ENCODE measurements around the gene PGAM5. TPM values are rescaled to one million over a fixed set of nuclear protein-coding genes. Genes with fewer than 3 reads are reported as not detected.

PGAM5 gene
- total and polyA plus RNA-seq, 9 of the 15 experiments (the other 6 are each of a cell fraction or from before 2014, with no cell fraction given): 7.4 to 121 (median 69.5) TPM

- TF ChIP-seq ZBTB2 (IDR thresholded peaks at IDR 0.05) (peak; percentile 43; the same call in 1 of the 2 replicates), PTRF (tag; IDR thresholded peaks at IDR 0.05) (no peak)
Observed at GRCh38 chr12:132761921-132762583, 51.4 kb downstream of the PGAM5 start (continued).

GRCh38 chr12:132764231-132764630, 53.6 kb downstream of the PGAM5 start:
- Histone ChIP-seq H3K9me3 (replicated peaks; ENCODE audit: control insufficient read depth, insufficient read depth, low read depth, low read length) (no peaks in the 10 kb centered on the region), H4K20me1 (replicated peaks; ENCODE audit: control insufficient read depth, insufficient read depth, low read length) (peaks cover 12% of the 10 kb centered on the region), H3K4me3 (no peak overlapping the region), H3K27me3 (ENCODE audit: control insufficient read depth in 2 of 2, insufficient read depth in 2 of 2, low read length in 2 of 2) (no peaks in the 10 kb centered on the region), H3K27ac (ENCODE audit: extremely low read depth, low read depth, low read length) (0 out of 3 replicates have a peak overlapping the region, but pooled peaks have one; percentile 13), H2AFZ (ENCODE audit: low read depth, low read length) (no peak overlapping the region), H3K79me2 (ENCODE audit: control insufficient read depth, insufficient read depth, low read length) (peaks cover 28% of the 10 kb centered on the region), H3K36me3 (ENCODE audit: control insufficient read depth, insufficient read depth, low read length) (peaks cover 14% of the 10 kb centered on the region), H3K4me2 (ENCODE audit: insufficient read depth, low read length) (no peak overlapping the region), H3K9me1 (ENCODE audit: control insufficient read depth, insufficient read depth, low read length) (no peaks in the 10 kb centered on the region), H3K4me1 (replicated peaks in 1 of 2; ENCODE audit: control insufficient read depth in 2 of 2, insufficient read depth in 2 of 2, low read length in 2 of 2) (peaks cover 38 to 67% of the 10 kb centered on the region in 2 experiments), H3K9ac (ENCODE audit: insufficient read depth in 1 of 2, low read depth in 2 of 2, low read length in 2 of 2) (peak overlapping the region in 1 of 2 experiments; percentile 64; a peak in 1 of 4 replicates)
- no peak for FAIRE-seq
- BruUV-seq (replicated peaks): no TSS peak
- no peak for TF ChIP-seq PPARD (CRISPR knock-in tag; IDR thresholded peaks at IDR 0.05)
- peak; percentile 78 for TF ChIP-seq ZBTB33 (CRISPR knock-in tag; IDR thresholded peaks at IDR 0.05)
- ChIA-PET POLR2A (interaction anchor here (0.7 to 2.0 kb wide), 3 partner anchors 8 to 14 kb away, joined by 3 to 6 read pairs (median 3); no protein-coding TSS in a partner anchor), CTCF (ENCODE audit: low intra/inter-chr PET ratio) (no interaction called here)
- WGBS (ENCODE audit: insufficient coverage, low coverage, missing lambda C conversion rate): 94% methylated on average over 18 of the region's 20 CpGs
- intact Hi-C loops (cut with micrococcal nuclease) (no loop called here), in situ Hi-C loops (cut with MboI) (no loop called here)
- DNase-seq (ENCODE audit: extremely low read depth in 1 of 4, low spot score in 3 of 4): no peak
- no peak for ATAC-seq
